Measurements from ENCODE around the gene IP6K2. TPM values are rescaled to one million over a fixed set of nuclear protein-coding genes. Genes with fewer than 3 reads are reported as not detected.
"Not testable (repeated sequence)": the region's sequence is repeated elsewhere in the genome, so short reads cannot be mapped to it uniquely, and the experiment has no call there.

Gene IP6K2
- total RNA-seq = 50.7 and 96.5 TPM in 2 replicates

- peak; percentile 94 for DNase-seq (ENCODE audit: low read depth)
Measured at GRCh38 chr3:48716982-48717746, at the start of gene IP6K2. TSS of gene IP6K2 (minus strand) at chr3:48717221. CDS start at chr3:48695291, 21,930 bp downstream.

- peak; percentile 33 for DNase-seq (ENCODE audit: low read depth)
Measured at GRCh38 chr3:48765376-48765775, 48.4 kb upstream of the IP6K2 start.

- no peak for DNase-seq (ENCODE audit: low read depth)
Measured at GRCh38 chr3:48762816-48763215, 45.8 kb upstream of the IP6K2 start.

GRCh38 chr3:48759991-48760540 lies 43.0 kb upstream of the IP6K2 start:
- not testable (repeated sequence) for DNase-seq (ENCODE audit: low read depth)

GRCh38 chr3:48759531-48759930 lies 42.5 kb upstream of the IP6K2 start:
- not testable (repeated sequence) for DNase-seq (ENCODE audit: low read depth)

- no peak for DNase-seq (ENCODE audit: low read depth)
Measured at GRCh38 chr3:48759071-48759470, 42.0 kb upstream of the IP6K2 start.

GRCh38 chr3:48756640-48757039 lies 39.6 kb upstream of the IP6K2 start:
- DNase-seq (ENCODE audit: low read depth) = no peak

- no peak for DNase-seq (ENCODE audit: low read depth)
Measured at GRCh38 chr3:48750856-48751255, 33.8 kb upstream of the IP6K2 start.

GRCh38 chr3:48748754-48749153 lies 31.7 kb upstream of the IP6K2 start:
- DNase-seq (ENCODE audit: low read depth) = no peak

- DNase-seq (ENCODE audit: low read depth) = no peak
Measured at GRCh38 chr3:48747706-48748105, 30.7 kb upstream of the IP6K2 start.

- DNase-seq (ENCODE audit: low read depth) = no peak
Measured at GRCh38 chr3:48747015-48747615, 30.1 kb upstream of the IP6K2 start.

GRCh38 chr3:48743773-48744172 lies 26.8 kb upstream of the IP6K2 start:
- no peak for DNase-seq (ENCODE audit: low read depth)

- not testable (repeated sequence) for DNase-seq (ENCODE audit: low read depth)
Measured at GRCh38 chr3:48741226-48741625, 24.2 kb upstream of the IP6K2 start.

- peak; percentile 57 for DNase-seq (ENCODE audit: low read depth)
Measured at GRCh38 chr3:48739955-48740823, 23.2 kb upstream of the IP6K2 start.

GRCh38 chr3:48739617-48739954 lies 22.6 kb upstream of the IP6K2 start:
- DNase-seq (ENCODE audit: low read depth) = no peak

GRCh38 chr3:48738926-48739616 lies 22.1 kb upstream of the IP6K2 start:
- no peak for DNase-seq (ENCODE audit: low read depth)

- DNase-seq (ENCODE audit: low read depth) = no peak
Measured at GRCh38 chr3:48738144-48738536, 21.1 kb upstream of the IP6K2 start.

GRCh38 chr3:48735075-48735767 lies 18.2 kb upstream of the IP6K2 start:
- DNase-seq (ENCODE audit: low read depth) = not testable (repeated sequence)

- DNase-seq (ENCODE audit: low read depth) = not testable (repeated sequence)
Measured at GRCh38 chr3:48734541-48734940, 17.5 kb upstream of the IP6K2 start.

- DNase-seq (ENCODE audit: low read depth) = not testable (repeated sequence)
Measured at GRCh38 chr3:48733752-48734518, 16.9 kb upstream of the IP6K2 start.

Data from renal cortical epithelial cell (primary cell).